ENCODE measurements around the gene ATXN7L1. TPM values are rescaled to one million over a fixed set of nuclear protein-coding genes. Genes with fewer than 3 reads are reported as not detected.

Gene ATXN7L1
- total and polyA plus RNA-seq, 2 of the 13 experiments (the other 11 are each of a cell fraction or from before 2014, with no cell fraction given), result 4.1 to 7.8 TPM

GRCh38 chr7:105567821-105568220 is 308.6 kb downstream of the ATXN7L1 start:
- CTCF ChIA-PET (ENCODE audit: low intra/inter-chr PET ratio, low total read pairs), result no interaction called here
- Histone ChIP-seq H3K27me3 (ENCODE audit: control insufficient read depth in 1 of 2, insufficient read depth in 2 of 2, low read length in 2 of 2) (no peaks in the 10 kb centered on the region), H3K9me3 (ENCODE audit: low read length) (no peaks in the 10 kb centered on the region), H3K4me1 (ENCODE audit: insufficient read depth, low read length) (no peaks in the 10 kb centered on the region), H3K36me3 (replicated peaks in 1 of 2; ENCODE audit: control insufficient read depth in 1 of 2, insufficient read depth in 2 of 2, low read length in 2 of 2) (peaks cover 4 to 35% of the 10 kb centered on the region in 2 experiments), H4K20me1 (ENCODE audit: insufficient read depth, low read length) (no peaks in the 10 kb centered on the region), H3K9ac (ENCODE audit: insufficient read depth, low read depth, low read length) (no peak overlapping the region), H3K27ac (ENCODE audit: extremely low read length, insufficient read depth, low read length) (no peak overlapping the region), H3K79me2 (ENCODE audit: insufficient read depth, low read length) (no peaks in the 10 kb centered on the region), H3K4me2 (ENCODE audit: low read depth, low read length) (no peak overlapping the region), H2AFZ (ENCODE audit: low read length) (no peak overlapping the region), H3K4me3 (replicated peaks in 1 of 3; ENCODE audit: insufficient read depth in 1 of 3, low read depth in 2 of 3, low read length in 3 of 3) (no peak overlapping the region)
- 100% methylated on average over 3 of the region's 3 CpGs for WGBS (ENCODE audit: low lambda C conversion rate)
- intact Hi-C loops (cut with micrococcal nuclease; ENCODE audit: unreplicated experiment), result no loop called here
- FAIRE-seq (no peak), DNase-seq (ENCODE audit: low spot score) (no peak), ATAC-seq (no peak)
- TF ChIP-seq KLF9 (CRISPR knock-in tag; IDR thresholded peaks at IDR 0.05; ENCODE audit: low read depth), result no peak
- TF ChIP-seq ZNF878 (CRISPR knock-in tag; IDR thresholded peaks at IDR 0.05), result no peak
- no peak for TF ChIP-seq SKIL (CRISPR knock-in tag; IDR thresholded peaks at IDR 0.05; ENCODE audit: borderline replicate concordance)
- POLR2A ChIA-PET, result no interaction called here
- no TSS peak for BruUV-seq (replicated peaks)
- in situ Hi-C loops (cut with HindIII; ENCODE audit: extremely low pct_ligation_motif_present, low pct_unique_long_range_greater_than_20kb), result no loop called here

- no peak for TF ChIP-seq ZNF644 (CRISPR knock-in tag; IDR thresholded peaks at IDR 0.05; ENCODE audit: low read depth)
- TF ChIP-seq NFYC (CRISPR knock-in tag; IDR thresholded peaks at IDR 0.05), result no peak
- no peak for TF ChIP-seq CHCHD3 (CRISPR knock-in tag; IDR thresholded peaks at IDR 0.05)
- TF ChIP-seq ZNF567 (CRISPR knock-in tag; IDR thresholded peaks at IDR 0.05; ENCODE audit: borderline replicate concordance), result no peak
- Histone ChIP-seq H3K27me3 (ENCODE audit: control insufficient read depth in 1 of 2, insufficient read depth in 2 of 2, low read length in 2 of 2) (no peaks in the 10 kb centered on the region), H3K79me2 (ENCODE audit: insufficient read depth, low read length) (no peaks in the 10 kb centered on the region), H3K4me2 (ENCODE audit: low read depth, low read length) (no peak overlapping the region), H3K27ac (ENCODE audit: extremely low read length, insufficient read depth, low read length) (no peak overlapping the region), H3K9ac (ENCODE audit: insufficient read depth, low read depth, low read length) (no peak overlapping the region), H3K4me3 (replicated peaks in 1 of 3; ENCODE audit: insufficient read depth in 1 of 3, low read depth in 2 of 3, low read length in 3 of 3) (no peak overlapping the region), H2AFZ (ENCODE audit: low read length) (no peak overlapping the region), H3K4me1 (ENCODE audit: insufficient read depth, low read length) (no peaks in the 10 kb centered on the region), H3K36me3 (replicated peaks in 1 of 2; ENCODE audit: control insufficient read depth in 1 of 2, insufficient read depth in 2 of 2, low read length in 2 of 2) (peaks cover 4 to 38% of the 10 kb centered on the region in 2 experiments), H4K20me1 (ENCODE audit: insufficient read depth, low read length) (no peaks in the 10 kb centered on the region), H3K9me3 (ENCODE audit: low read length) (no peaks in the 10 kb centered on the region)
- CTCF ChIA-PET (ENCODE audit: low intra/inter-chr PET ratio, low total read pairs), result no interaction called here
- FAIRE-seq (no peak), ATAC-seq (no peak), DNase-seq (ENCODE audit: low spot score) (no peak)
- intact Hi-C loops (cut with micrococcal nuclease; ENCODE audit: unreplicated experiment) (no loop called here), in situ Hi-C loops (cut with HindIII; ENCODE audit: extremely low pct_ligation_motif_present, low pct_unique_long_range_greater_than_20kb) (no loop called here)
- POLR2A ChIA-PET, result no interaction called here
- WGBS (ENCODE audit: low lambda C conversion rate), result 98% methylated on average over 2 of the region's 2 CpGs
- BruUV-seq (replicated peaks), result no TSS peak
These were observed 309.4 kb downstream of the ATXN7L1 start for GRCh38 chr7:105567024-105567423.
